Measurements from ENCODE around the gene ELL. TPM values are rescaled to one million over a fixed set of nuclear protein-coding genes. Genes with fewer than 3 reads are reported as not detected.

The ELL gene
- total and polyA plus RNA-seq, 2 donors from 2014 or later: 5.7 to 25.2 TPM

- H3K4me3 ChIP-seq (ENCODE audit: low read length in 3 of 3): no peak overlapping the region
- DNase-seq (peak in 1 of 5 donors; percentile 83), FAIRE-seq (no peak)
- H3K9me3 ChIP-seq (ENCODE audit: control insufficient read depth in 2 of 3, insufficient read depth in 1 of 3, low read length in 3 of 3): no peaks in the 10 kb centered on the region
- no peak overlapping the region for H3K9ac ChIP-seq (ENCODE audit: low read length in 3 of 3)
- H3K36me3 ChIP-seq (ENCODE audit: control insufficient read depth in 2 of 3, insufficient read depth in 3 of 3, low read length in 3 of 3): no peaks in the 10 kb centered on the region
- no peaks in the 10 kb centered on the region for H3K27me3 ChIP-seq (ENCODE audit: control insufficient read depth, insufficient read depth, low read length)
- H3K4me1 ChIP-seq (ENCODE audit: control insufficient read depth in 2 of 3, insufficient read depth in 2 of 3, low read depth in 1 of 3, low read length in 3 of 3): peaks cover 0 to 23% (median 0%) of the 10 kb centered on the region in 3 donors
- peak overlapping the region; percentile 17 to 32 for H3K27ac ChIP-seq (ENCODE audit: low read depth in 2 of 2, low read length in 2 of 2)
- intact Hi-C loops (cut with DNase I): no loop called here
- TF ChIP-seq CTCF (IDR thresholded peaks at IDR 0.05; ENCODE audit: borderline replicate concordance, extremely low read depth, insufficient read depth): no peak
These were observed 122.9 kb downstream of the ELL start for GRCh38 chr19:18399008-18399407.

- peak within 1 kb of the TSS; percentile 30 to 51 for H3K27ac ChIP-seq (ENCODE audit: low read depth in 2 of 2, low read length in 2 of 2)
- no peak within 1 kb of the TSS for H3K4me3 ChIP-seq (ENCODE audit: low read length in 3 of 3)
- H3K9ac ChIP-seq (ENCODE audit: low read length in 3 of 3): no peak within 1 kb of the TSS
- intact Hi-C loops (cut with DNase I): no loop called here
- no peaks in the 10 kb centered on the region for H3K27me3 ChIP-seq (ENCODE audit: control insufficient read depth, insufficient read depth, low read length)
- no peaks in the 10 kb centered on the region for H3K36me3 ChIP-seq (ENCODE audit: control insufficient read depth in 2 of 3, insufficient read depth in 3 of 3, low read length in 3 of 3)
- TF ChIP-seq CTCF (IDR thresholded peaks at IDR 0.05; ENCODE audit: borderline replicate concordance, extremely low read depth, insufficient read depth): no peak
- H3K9me3 ChIP-seq (ENCODE audit: control insufficient read depth in 2 of 3, insufficient read depth in 1 of 3, low read length in 3 of 3): no peaks in the 10 kb centered on the region
- FAIRE-seq: no peak
- peaks cover 0 to 19% (median 0%) of the 10 kb centered on the region in 3 donors for H3K4me1 ChIP-seq (ENCODE audit: control insufficient read depth in 2 of 3, insufficient read depth in 2 of 3, low read depth in 1 of 3, low read length in 3 of 3)
- DNase-seq: peak in 4 of 5 donors; percentile 52 to 79 (median 64)
These were observed 124.3 kb downstream of the ELL start, which contains the start of gene LRRC25 for GRCh38 chr19:18397242-18398202. Gene LRRC25, minus strand, starts transcription at chr19:18397622. Its CDS starts 659 bp downstream, at chr19:18396963.

GRCh38 chr19:18396471-18397241 lies 125.2 kb downstream of the ELL start:
- no peaks in the 10 kb centered on the region for H3K27me3 ChIP-seq (ENCODE audit: control insufficient read depth, insufficient read depth, low read length)
- FAIRE-seq (no peak), DNase-seq (no peak)
- no peak overlapping the region for H3K4me3 ChIP-seq (ENCODE audit: low read length in 3 of 3)
- intact Hi-C loops (cut with DNase I): no loop called here
- H3K36me3 ChIP-seq (ENCODE audit: control insufficient read depth in 2 of 3, insufficient read depth in 3 of 3, low read length in 3 of 3): no peaks in the 10 kb centered on the region
- H3K4me1 ChIP-seq (ENCODE audit: control insufficient read depth in 2 of 3, insufficient read depth in 2 of 3, low read depth in 1 of 3, low read length in 3 of 3): peaks cover 0 to 16% (median 0%) of the 10 kb centered on the region in 3 donors
- H3K27ac ChIP-seq (ENCODE audit: low read depth in 2 of 2, low read length in 2 of 2): peak overlapping the region; percentile 30 to 51
- no peak for TF ChIP-seq CTCF (IDR thresholded peaks at IDR 0.05; ENCODE audit: borderline replicate concordance, extremely low read depth, insufficient read depth)
- no peaks in the 10 kb centered on the region for H3K9me3 ChIP-seq (ENCODE audit: control insufficient read depth in 2 of 3, insufficient read depth in 1 of 3, low read length in 3 of 3)
- H3K9ac ChIP-seq (ENCODE audit: low read length in 3 of 3): no peak overlapping the region

All from kidney (tissue), 14 donors.